SW 1271 (cell line): ENCODE results near the gene SEPTIN10.

ENCODE experiments used
- DNase-seq, 2 experiments: peaks; one replicate each; lab custom pipeline; 2025; lab: John Stamatoyannopoulos, UW

The SEPTIN10 gene

DNA sequence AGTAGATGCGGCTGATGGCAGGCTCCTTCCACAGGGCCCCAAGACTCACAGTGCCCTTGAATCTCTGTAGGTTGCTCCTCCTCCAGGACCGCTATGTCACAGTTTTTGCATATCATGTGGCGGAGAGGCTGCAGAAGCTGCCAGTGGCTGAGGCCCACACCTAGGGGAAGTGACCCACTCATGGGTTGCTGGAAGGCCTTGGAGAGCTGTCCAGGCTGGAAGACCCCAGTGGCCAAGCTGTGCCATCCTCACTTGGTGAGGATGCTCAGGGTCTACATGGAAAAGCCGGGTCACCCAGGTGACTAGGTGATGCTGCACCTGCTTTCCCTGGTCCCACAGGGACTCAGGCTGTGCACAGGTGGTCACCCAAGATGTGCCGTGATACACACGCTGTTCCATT is 90.6 kb downstream of the SEPTIN10 start:
- no peak for DNase-seq

DNA sequence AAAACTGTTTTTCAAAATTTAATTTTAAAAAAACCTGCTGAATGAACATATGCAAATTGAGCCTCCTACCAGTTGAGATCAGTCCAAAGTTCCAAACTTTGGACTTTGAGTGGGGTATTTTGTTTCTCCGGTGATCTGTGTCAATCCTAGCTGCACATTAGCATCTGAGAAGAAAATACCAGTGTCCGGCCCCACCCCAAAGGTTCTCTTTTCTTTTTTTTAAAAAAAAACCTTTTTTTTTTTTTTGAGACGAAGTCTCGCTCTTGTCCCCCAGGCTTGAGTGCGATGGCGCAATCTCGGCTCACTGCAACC is 91.7 kb downstream of the SEPTIN10 start:
- DNase-seq = no peak

DNA sequence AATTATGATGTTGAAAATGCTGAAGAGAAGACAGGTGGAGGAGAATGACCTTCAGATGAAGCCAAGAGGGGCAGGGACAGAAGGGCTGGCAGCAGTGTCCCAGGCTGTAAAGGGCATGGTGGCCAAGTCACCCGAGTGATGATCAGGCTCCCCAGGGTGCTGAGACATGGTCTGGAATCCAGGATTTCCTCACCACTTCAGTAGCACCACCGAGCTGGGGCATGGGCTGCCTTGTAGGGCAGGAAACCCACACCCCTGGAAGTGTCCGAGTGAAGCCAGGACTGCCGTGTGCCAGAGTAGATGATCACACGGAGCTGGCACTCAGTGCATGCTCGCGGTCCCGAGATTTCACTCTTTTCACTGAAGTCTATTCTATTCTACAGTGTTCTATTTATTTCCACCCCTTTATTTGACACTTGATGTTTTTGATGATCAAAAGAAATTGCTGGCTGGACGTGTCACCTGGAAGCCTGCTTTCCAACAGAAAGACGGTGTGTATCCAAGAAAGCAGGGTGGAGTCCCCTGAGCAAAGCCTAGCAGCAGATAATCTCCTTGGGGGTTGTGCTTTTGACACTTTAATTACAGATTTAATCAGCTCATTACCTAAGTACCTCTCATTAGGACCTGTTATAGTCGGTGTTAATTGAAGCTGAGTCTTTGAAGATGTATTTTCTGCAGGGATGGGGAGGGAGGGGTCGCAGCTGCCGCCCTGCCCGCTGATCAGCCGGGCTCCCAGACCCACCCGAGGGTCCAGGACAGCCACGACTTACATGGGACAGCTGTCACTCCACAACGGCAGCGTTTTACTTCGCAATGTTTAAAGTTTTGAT is 92.3 kb downstream of the SEPTIN10 start:
- DNase-seq = no peak

DNA sequence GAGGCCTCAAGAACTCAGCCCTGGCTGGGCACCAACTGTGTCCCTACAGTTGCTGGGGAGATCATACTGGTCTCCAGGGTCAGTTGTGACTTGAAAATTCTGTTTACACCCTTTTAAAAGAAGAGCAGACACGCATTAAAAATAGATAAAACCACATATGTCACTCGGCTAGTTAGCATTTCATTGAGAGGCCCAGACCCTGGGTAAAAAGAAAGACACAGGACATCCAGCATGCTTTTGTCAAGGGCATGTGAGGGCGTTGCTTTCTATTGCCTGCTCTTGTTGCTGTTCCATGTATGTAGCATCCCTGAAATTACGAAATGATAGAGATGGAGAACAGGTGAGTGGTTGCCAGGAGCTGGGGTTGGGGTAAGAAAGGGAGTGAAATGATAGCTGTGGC is 94.3 kb downstream of the SEPTIN10 start:
- DNase-seq = no peak

DNA sequence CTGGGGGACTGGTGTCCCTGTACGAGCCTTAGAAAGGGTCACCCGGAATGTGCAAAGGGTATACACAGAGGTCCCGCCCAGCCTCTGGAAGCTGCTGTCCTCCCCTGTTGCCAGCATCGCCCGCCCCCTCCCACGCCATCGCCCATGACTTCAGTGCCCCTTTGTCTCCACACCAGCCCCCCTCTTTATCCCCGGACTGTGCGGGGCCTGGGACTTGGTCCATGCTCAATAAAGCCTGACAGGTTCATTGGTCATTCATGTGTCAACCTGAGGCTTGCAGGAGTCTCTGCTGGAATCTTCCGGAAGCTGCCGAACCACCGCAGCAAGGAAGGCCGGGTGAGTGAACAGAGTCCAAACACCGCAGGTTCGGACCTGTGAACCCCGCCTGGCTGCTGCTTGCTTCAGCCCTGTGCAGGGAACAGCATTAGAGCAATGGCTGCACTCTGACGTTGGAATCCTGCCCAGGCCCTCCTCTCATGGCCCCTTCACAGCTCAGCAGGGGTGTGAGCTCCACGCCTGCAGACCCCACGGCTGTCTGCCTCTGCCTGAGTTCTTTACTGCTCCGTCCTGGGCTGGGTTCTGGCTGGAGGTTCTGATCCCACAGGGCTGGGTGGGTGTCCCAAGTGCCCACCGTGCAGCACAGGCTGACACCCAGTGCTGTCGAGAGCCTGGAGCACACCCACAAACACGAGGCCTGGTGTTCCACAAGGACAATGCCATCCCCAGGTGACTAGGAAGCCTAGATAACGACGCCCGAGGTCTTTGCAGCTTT is 96.5 kb downstream of the SEPTIN10 start:
- DNase-seq = no peak

DNA sequence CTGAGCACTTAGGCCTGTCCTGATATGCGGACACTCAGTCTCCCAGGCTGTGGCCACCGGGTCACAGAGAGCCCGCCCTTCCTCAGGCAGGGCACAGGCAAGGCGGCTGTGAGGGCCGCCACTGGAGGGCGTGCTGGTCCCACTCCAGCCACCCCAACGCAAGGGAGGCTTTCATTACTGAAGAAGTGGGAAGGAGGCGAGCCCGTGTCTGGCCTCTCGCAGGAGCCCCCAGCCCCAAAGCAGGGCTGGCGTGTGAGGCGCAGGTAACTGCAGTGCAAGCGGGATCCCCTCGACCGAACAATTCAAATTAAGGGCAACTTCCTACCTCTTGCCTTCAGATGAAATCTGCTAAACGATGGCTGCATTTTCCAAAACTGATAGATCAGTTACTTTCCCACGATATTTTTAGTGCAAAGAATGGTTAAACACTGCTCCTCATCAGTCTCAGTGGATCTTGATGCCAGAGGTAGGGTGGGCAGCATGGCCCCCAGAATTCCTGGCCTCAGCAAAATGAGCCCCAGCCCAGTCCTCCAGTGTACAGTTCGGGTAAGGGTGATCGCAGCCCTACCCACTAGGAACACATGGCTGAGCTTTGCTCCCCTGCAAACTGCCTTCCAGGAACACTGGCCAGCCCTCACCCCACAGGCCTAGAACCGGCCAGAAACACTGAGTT is 97.2 kb downstream of the SEPTIN10 start:
- DNase-seq = peak; percentile 29 to 49

DNA sequence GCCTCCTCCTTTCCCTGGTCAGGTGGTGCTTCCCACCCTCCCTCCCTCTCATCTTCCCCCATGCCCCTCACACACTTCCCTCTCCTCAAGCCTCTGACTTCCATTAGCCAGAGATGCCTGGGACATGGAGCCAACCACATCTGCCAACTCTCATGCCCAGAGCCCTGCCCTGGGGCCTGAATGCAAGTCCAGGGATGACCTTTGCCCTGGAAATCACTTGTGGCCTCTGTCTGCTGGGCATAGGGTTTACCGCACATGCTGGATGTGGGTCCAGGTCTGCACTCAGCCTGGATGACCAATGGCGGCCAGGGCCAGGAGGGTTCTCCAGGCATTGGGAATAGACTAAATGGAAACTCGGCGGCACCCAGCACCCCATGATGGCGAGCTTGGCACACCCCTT is 98.9 kb downstream of the SEPTIN10 start:
- DNase-seq = no peak

DNA sequence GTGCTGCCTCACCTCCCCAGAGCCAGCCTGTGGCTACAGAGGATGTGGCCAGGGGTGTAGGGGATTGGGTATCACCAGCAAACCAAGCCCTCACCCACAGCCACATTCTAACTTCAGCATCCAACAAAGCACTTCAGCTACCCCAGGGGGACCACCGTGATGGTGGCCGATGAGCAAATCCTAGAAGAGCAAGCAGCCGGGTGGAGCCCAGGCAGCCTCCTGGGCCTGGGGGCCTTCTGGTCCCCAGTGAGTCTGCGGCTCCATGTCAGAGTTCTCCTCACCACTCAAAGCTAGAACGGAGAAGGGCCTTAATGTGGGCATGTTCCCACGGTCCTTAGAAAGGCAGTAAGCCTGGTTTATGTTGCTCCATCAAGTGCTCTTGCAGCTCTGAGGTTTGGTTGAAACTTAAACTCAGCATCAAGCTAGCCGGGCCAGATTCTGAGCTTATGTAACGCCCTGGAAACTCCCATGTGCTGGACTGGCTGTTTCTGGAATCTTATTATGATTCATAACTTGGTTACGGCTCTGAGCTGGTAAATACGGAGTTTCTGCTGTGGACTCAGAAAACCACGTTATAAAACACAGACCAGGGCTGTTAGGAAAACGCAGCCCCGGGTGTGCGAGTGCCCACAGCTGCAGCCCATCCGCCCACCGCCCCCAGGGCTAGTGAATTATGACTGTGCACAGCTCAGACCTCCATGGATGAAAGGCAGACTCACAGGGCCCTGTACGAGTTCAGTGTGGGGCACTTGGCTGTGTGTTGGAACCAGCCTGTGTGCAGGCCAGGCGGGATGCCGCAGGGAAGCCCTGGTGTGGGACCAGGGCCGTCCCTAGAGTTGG is 99.8 kb downstream of the SEPTIN10 start:
- peak in 1 of 2 experiments; percentile 40 for DNase-seq

DNA sequence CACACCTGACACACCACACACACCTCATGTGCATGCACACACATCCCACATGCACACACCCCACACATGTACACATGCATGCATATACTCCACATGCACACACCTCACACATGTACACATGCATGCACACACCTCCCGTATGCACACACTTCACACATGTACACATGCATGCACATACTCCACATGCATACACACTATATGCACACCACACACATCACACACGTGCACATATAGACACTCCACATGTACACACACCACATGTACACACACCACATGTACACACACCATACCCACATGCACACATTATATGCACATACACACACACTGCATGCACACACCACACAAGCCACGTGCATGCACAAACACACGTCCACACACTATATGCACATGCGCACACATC is 100.5 kb downstream of the SEPTIN10 start:
- no peak for DNase-seq

DNA sequence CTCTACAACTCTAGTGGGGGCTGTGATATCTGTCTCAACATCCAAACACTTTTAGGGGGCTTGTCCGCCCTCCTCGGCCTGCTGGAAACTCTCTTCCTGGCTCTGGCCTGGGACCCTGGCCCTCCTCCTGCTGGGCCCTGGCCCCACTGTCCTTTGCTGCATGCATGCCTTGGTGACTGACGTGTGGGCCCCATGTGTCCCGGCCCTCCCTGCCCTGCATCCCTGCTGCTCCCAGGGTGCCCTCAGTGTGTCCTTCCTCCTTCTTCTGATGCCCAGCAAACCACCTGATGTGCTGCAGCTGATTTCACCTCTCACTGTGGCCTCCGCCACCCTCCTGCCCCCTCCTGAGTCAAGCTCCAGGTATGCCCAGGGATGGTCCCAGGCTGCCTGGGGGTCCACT is 101.7 kb downstream of the SEPTIN10 start:
- DNase-seq = no peak

DNA sequence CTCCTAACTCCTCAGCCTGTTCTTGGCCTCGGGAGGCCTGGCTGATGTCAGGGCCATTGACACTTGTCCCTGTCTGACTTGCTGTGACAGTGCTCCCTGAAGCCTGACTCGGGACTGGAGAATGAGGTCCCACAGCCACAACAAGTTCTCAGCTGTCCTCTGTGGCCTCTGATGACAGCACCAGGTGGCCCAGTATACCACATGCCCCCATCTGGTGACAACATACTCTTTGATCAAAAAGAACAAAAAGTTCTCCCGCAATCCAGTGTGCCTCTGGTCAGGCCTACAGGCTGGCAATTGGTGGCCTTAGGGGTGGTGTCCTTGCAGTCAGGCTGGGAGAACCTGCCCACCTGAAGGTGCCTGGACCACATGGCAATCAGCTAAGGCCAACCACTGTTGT is 102.6 kb downstream of the SEPTIN10 start:
- no peak for DNase-seq

DNA sequence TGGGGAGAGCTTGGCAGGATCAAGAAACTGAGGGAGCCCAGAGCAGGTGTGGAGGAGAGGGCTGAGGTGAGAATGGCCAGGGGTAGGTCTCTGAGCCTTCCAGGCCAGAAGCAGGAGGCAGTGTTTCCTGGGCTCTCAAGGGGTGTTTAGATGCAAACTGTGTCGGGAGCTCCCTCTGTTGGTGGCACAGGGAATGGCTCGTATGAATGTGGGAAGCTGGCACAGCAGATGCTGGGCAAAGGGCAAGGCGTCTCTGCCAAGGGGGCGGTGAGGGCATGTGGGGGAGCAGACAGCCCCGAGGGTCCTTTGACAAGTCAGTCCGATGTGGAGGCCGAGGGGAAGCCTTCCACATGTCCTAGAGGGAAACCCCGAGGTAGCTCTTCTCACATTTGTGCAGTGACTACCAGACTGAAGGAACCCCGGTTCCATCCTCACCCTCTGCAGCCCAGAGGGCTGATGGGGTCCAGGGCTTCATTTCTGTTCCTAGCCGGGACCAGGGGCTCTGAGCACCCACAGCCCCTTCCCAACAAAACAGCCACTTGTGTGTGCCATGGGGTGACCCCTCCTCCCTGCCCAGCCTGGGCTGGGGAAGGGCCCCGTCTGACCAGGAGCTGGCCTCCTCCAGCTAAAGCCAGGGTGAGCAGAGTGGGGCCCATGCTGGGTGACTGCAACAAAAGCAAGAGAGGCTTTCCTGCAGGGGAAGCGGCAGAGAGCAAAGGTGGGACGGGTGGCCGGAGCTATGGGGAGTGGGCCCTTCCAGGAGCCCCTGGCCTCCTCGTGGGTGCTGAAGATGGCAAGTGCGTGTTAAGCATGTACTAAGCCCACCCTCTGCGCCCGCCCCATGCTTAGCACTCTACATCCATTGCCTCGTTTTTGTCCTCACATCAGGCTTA is 103.4 kb downstream of the SEPTIN10 start:
- peak; percentile 56 to 67 for DNase-seq

DNA sequence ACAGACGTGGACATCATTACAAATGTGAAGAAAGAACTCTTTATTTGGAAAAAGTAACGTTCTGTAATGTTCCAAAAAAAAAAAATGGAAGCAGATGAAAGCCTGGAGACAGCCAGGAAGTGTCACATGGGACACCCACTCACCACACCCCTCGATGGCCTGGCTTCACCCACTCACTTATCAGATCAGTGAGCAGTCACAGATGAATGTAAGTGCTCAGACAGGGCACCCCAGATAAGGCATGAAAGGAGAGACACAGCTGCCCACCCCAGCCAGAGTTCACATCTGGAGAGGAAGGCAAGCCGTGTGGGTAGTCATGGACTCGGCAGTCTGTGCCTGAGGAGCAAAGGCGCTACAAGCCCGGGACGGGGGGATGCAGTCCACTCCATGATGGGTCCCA is 105.2 kb downstream of the SEPTIN10 start:
- DNase-seq = no peak

DNA sequence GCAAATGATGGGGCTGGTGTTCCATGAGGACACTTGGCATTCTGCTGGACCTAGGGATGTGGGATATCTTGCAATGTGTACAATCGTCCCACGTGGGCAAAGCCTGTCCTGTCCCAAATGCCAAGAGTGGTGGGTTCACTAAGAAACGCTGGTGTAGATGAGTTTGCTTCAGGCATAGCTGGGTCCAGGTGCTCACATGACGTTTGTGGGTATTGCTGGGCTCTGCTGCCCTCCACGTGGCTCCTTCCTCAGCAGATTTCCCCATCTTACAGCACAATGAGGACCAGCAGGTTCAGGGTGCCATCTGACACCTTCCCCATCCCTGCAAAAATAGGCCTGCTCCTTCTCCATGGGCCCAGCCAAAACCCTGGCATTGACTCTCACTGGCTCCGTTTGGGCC is 105.9 kb downstream of the SEPTIN10 start:
- no peak for DNase-seq

DNA sequence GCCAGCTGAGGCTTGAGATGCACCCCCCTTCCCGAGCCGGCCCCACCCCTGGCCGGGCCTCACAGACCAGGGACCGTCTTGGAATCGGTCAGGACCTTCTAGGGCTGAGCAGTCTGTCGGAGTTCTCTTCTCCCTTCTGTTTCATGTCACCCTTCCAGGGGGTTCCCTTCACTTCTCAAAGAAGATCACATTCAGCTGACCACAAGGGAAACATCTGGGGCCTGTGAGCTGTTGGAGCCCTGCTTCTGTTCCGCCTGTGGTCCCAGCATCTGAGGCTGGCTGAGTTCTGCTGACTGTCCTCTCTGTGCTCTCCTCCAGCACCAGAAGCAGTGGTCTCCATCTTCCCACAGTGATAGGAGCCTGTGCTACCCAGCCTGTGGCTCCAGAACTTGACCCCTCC is 106.5 kb downstream of the SEPTIN10 start:
- no peak for DNase-seq

DNA sequence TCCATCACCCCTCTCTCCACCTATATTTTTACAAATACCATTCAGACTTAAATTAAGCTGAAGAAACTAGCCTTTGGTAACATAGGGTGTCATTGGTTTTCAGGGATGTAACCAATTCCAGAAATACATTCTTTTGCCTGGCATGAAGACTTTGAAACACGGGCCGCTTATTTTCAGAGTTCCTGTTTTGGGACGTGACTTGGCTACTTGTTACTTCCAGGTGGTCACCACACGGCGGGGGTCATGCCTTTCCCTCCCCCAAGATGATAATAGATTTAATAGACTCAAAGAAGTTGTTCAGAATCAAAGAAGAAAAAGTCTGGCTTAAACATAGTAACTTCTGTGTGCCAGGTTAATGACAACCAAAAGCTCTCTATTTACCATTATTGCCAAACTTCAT is 110.6 kb downstream of the SEPTIN10 start:
- DNase-seq = no peak

DNA sequence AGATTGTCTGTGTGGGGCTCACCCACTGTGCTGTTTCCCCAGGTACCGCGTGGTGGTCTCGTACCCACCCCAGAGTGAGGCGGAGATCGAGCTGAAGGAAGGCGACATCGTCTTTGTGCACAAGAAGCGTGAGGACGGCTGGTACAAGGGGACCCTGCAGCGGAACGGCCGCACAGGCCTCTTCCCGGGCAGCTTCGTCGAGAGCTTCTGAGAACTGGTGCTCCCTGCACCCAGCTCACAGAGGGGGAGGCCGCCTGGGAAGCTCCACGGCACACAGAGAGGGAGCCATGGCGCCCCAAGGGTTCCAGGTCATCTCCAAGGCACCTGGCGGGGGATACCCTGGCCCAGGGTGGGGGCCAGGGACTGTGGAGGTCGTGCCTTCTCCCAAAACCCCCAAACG is 112.3 kb downstream of the SEPTIN10 start:
- no peak for DNase-seq

DNA sequence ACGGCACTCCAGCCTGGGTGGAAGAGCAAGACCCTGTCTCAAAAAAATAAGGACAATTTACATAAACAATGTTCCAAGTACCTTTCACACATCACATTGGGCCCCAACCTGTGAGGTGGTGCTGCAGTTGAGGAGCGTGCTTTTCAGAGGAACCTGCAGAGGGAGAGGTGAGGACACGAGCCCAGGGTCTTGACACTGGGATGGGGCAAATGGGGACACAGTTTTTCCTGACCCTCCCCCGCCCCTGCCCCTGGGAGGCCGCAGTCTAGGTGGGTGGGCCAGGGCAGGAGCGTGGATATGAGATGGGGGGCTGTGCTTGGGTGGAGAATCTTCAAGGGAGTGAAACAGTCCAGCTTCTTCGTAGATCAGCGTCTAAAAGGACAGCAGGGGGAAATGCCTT is 112.9 kb downstream of the SEPTIN10 start:
- DNase-seq = no peak

DNA sequence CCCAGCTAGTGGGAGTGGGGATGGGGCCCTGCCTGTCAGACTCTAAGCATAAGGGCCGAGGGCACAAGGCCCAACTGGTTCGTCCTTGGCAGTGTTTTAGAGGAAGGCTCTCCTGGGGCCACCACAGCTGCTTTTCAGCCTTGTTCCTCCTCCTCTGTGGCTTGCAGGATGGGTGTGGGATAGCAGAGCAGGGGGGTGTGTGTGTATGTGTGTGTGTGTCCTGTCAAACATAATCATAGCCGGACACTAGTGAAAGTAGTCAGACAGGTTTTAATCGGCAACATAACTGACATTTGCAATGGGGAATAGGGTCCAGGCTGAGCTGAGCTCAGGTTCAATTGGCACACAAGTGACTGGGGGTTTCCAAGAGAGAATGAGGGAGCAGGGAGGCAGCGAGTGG is 114.2 kb downstream of the SEPTIN10 start:
- no peak for DNase-seq

DNA sequence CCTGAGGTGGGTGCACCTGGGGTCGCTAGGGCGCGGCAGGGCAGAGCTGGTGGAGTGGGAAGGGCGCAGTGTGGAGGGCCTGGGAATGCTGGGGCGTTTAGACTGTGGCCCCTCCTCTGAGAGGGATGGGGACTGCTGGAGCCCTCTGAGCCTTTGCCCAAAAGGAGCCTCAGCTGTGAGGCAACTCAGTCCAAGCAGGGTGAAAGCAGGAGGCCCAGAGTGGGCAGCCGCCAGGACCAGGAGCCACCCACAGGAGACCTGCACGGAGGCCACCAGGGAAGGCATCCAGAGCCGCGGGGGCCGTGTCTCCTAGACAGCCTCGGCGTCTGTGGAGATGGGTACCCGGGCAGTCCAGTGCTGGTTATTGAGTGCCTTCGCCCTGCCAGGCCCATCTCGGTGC is 114.9 kb downstream of the SEPTIN10 start:
- no peak for DNase-seq
